ENCODE data around the gene EXOC4.

Gene EXOC4

GRCh38 chr7:133436014-133436428 is 183.1 kb downstream of the EXOC4 start:
- peaks cover 30% of the 10 kb centered on the region for H3K4me1 ChIP-seq (ENCODE audit: control insufficient read depth, insufficient read depth, low read length, unreplicated experiment)
- peak overlapping the region; percentile 88 for H3K27ac ChIP-seq (ENCODE audit: low read depth, low read length)

DNA sequence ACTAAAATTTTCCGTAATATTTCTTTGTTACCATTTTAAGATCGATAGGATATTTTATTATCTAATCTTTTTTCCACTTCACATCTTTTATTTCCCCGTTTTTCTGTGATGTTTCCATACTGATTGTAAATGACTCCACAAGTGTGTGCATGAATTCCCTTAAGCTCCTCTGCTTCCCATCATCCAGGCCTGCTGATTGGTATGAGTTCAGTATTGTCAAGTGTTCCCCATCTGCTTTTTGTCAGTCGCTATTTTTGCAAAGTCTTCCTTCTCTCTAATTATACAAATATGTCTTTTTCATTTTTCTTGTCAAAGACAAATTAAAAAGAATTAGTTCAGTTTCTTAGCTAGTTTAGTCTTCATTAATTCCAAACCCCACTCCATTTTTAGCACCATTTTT is 184.7 kb downstream of the EXOC4 start:
- H3K36me3 ChIP-seq (ENCODE audit: insufficient read depth, low read length): no peaks in the 10 kb centered on the region
- H3K79me2 ChIP-seq (ENCODE audit: control insufficient read depth, insufficient read depth, low read length, unreplicated experiment): peaks cover 3% of the 10 kb centered on the region
- H3K27me3 ChIP-seq (ENCODE audit: insufficient read depth, low read length): no peaks in the 10 kb centered on the region
- peaks cover 30% of the 10 kb centered on the region for H3K4me1 ChIP-seq (ENCODE audit: control insufficient read depth, insufficient read depth, low read length, unreplicated experiment)
- H3K4me3 ChIP-seq (ENCODE audit: low read depth, low read length): no peak overlapping the region
- H2AFZ ChIP-seq (ENCODE audit: low read length, unreplicated experiment): no peak overlapping the region
- no peak overlapping the region for H3K27ac ChIP-seq (ENCODE audit: low read depth, low read length)

More at GRCh38 chr7:133436014-133436428, 183.1 kb downstream of the EXOC4 start:
- H3K36me3 ChIP-seq (ENCODE audit: insufficient read depth, low read length): no peaks in the 10 kb centered on the region
- peak overlapping the region; percentile 41 for H3K4me3 ChIP-seq (ENCODE audit: low read depth, low read length)
- H3K27me3 ChIP-seq (ENCODE audit: insufficient read depth, low read length): no peaks in the 10 kb centered on the region
- H3K79me2 ChIP-seq (ENCODE audit: control insufficient read depth, insufficient read depth, low read length, unreplicated experiment): peaks cover 3% of the 10 kb centered on the region
- H2AFZ ChIP-seq (ENCODE audit: low read length, unreplicated experiment): no peak overlapping the region

GRCh38 chr7:133442818-133443217 is 189.9 kb downstream of the EXOC4 start:
- H3K36me3 ChIP-seq (ENCODE audit: insufficient read depth, low read length): no peaks in the 10 kb centered on the region
- no peak overlapping the region for H3K4me3 ChIP-seq (ENCODE audit: low read depth, low read length)
- H3K79me2 ChIP-seq (ENCODE audit: control insufficient read depth, insufficient read depth, low read length, unreplicated experiment): no peaks in the 10 kb centered on the region
- H2AFZ ChIP-seq (ENCODE audit: low read length, unreplicated experiment): no peak overlapping the region
- no peak overlapping the region for H3K27ac ChIP-seq (ENCODE audit: low read depth, low read length)
- H3K4me1 ChIP-seq (ENCODE audit: control insufficient read depth, insufficient read depth, low read length, unreplicated experiment): no peaks in the 10 kb centered on the region
- no peaks in the 10 kb centered on the region for H3K27me3 ChIP-seq (ENCODE audit: insufficient read depth, low read length)

DNA sequence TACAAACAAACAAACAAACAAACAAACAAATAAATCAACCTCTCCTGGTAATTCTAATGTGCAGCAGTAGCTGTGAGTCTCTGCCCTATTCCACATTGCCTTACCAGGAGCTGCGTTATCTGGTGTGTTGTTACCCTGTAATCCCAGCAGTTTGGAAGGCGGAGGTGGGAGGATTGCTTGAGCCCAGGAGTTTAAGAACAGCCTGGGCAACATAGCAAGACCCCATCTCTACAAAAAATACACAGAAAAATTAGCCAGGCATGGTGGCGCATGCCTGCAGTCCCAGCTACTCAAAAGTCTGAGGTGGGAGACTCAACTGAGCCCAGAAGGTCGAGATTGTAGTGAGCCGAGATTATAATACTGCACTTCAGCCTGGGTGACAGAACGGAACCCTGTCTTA is 192.7 kb downstream of the EXOC4 start:
- Histone ChIP-seq H3K79me2 (ENCODE audit: control insufficient read depth, insufficient read depth, low read length, unreplicated experiment) (no peaks in the 10 kb centered on the region), H3K27me3 (ENCODE audit: insufficient read depth, low read length) (no peaks in the 10 kb centered on the region), H3K4me3 (ENCODE audit: low read depth, low read length) (no peak overlapping the region), H3K4me1 (ENCODE audit: control insufficient read depth, insufficient read depth, low read length, unreplicated experiment) (no peaks in the 10 kb centered on the region), H3K36me3 (ENCODE audit: insufficient read depth, low read length) (no peaks in the 10 kb centered on the region), H2AFZ (ENCODE audit: low read length, unreplicated experiment) (no peak overlapping the region), H3K27ac (ENCODE audit: low read depth, low read length) (no peak overlapping the region)

GRCh38 chr7:133448012-133448411 is 195.1 kb downstream of the EXOC4 start:
- Histone ChIP-seq H3K79me2 (ENCODE audit: control insufficient read depth, insufficient read depth, low read length, unreplicated experiment) (no peaks in the 10 kb centered on the region), H2AFZ (ENCODE audit: low read length, unreplicated experiment) (no peak overlapping the region), H3K27me3 (ENCODE audit: insufficient read depth, low read length) (no peaks in the 10 kb centered on the region), H3K27ac (ENCODE audit: low read depth, low read length) (no peak overlapping the region), H3K4me3 (ENCODE audit: low read depth, low read length) (no peak overlapping the region), H3K36me3 (ENCODE audit: insufficient read depth, low read length) (no peaks in the 10 kb centered on the region), H3K4me1 (ENCODE audit: control insufficient read depth, insufficient read depth, low read length, unreplicated experiment) (no peaks in the 10 kb centered on the region)

- Histone ChIP-seq H3K79me2 (ENCODE audit: control insufficient read depth, insufficient read depth, low read length, unreplicated experiment) (no peaks in the 10 kb centered on the region), H3K27me3 (ENCODE audit: insufficient read depth, low read length) (no peaks in the 10 kb centered on the region), H3K36me3 (ENCODE audit: insufficient read depth, low read length) (no peaks in the 10 kb centered on the region), H3K27ac (ENCODE audit: low read depth, low read length) (no peak overlapping the region), H3K4me1 (ENCODE audit: control insufficient read depth, insufficient read depth, low read length, unreplicated experiment) (no peaks in the 10 kb centered on the region), H2AFZ (ENCODE audit: low read length, unreplicated experiment) (no peak overlapping the region), H3K4me3 (ENCODE audit: low read depth, low read length) (no peak overlapping the region)
Observed at GRCh38 chr7:133452577-133452976, 199.7 kb downstream of the EXOC4 start.

GRCh38 chr7:133458688-133459087 is 205.8 kb downstream of the EXOC4 start:
- H3K79me2 ChIP-seq (ENCODE audit: control insufficient read depth, insufficient read depth, low read length, unreplicated experiment): peaks cover 4% of the 10 kb centered on the region
- H3K27ac ChIP-seq (ENCODE audit: low read depth, low read length): no peak overlapping the region
- H3K27me3 ChIP-seq (ENCODE audit: insufficient read depth, low read length): no peaks in the 10 kb centered on the region
- no peaks in the 10 kb centered on the region for H3K36me3 ChIP-seq (ENCODE audit: insufficient read depth, low read length)
- no peak overlapping the region for H2AFZ ChIP-seq (ENCODE audit: low read length, unreplicated experiment)
- no peaks in the 10 kb centered on the region for H3K4me1 ChIP-seq (ENCODE audit: control insufficient read depth, insufficient read depth, low read length, unreplicated experiment)
- no peak overlapping the region for H3K4me3 ChIP-seq (ENCODE audit: low read depth, low read length)

DNA sequence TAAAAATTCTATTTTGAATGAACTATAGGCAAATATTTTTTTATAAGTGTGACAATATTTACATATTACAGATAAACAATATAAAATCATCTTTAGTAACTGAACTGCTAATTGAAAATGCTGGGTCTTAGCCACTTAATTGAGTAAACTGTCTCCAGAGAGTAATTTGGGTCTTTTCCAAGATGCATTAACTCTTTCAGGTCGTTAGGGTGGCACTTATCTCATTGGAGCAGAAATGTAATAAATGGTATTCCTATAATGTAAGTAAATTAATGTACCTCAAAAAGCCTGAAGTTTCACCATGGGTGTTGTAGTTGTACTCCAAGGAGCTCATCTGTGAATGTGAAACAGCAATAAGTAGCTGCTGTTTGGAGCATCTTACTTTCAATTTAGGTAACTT is 208.5 kb downstream of the EXOC4 start:
- Histone ChIP-seq H3K27ac (ENCODE audit: low read depth, low read length) (no peak overlapping the region), H3K4me3 (ENCODE audit: low read depth, low read length) (no peak overlapping the region), H3K27me3 (ENCODE audit: insufficient read depth, low read length) (no peaks in the 10 kb centered on the region), H2AFZ (ENCODE audit: low read length, unreplicated experiment) (no peak overlapping the region), H3K36me3 (ENCODE audit: insufficient read depth, low read length) (no peaks in the 10 kb centered on the region; the same call in 1 of the 2 replicates), H3K79me2 (ENCODE audit: control insufficient read depth, insufficient read depth, low read length, unreplicated experiment) (peaks cover 4% of the 10 kb centered on the region), H3K4me1 (ENCODE audit: control insufficient read depth, insufficient read depth, low read length, unreplicated experiment) (no peaks in the 10 kb centered on the region)

DNA sequence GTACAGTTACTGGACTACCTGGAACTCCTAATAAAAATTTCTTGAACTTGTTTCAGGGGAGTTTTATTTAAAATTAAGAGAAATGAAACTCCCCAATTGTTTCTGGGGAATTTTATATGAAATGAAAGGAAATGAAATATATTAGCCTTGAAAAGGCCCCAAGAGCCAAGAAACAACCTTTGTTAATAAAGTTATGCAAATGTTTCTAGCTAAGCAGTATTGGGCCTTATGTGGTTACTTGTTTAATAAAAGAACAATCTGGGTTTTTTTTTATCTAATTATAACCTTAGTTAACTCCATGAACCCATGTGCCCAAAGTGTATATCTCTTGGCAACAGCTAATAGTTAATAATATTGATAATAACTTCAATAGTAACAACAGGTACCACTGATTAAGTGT is 222.8 kb downstream of the EXOC4 start:
- H3K27ac ChIP-seq (ENCODE audit: low read depth, low read length): no peak overlapping the region
- no peaks in the 10 kb centered on the region for H3K79me2 ChIP-seq (ENCODE audit: control insufficient read depth, insufficient read depth, low read length, unreplicated experiment)
- H2AFZ ChIP-seq (ENCODE audit: low read length, unreplicated experiment): no peak overlapping the region
- H3K36me3 ChIP-seq (ENCODE audit: insufficient read depth, low read length): peaks cover 5% of the 10 kb centered on the region; the same call in 1 of the 2 replicates
- H3K4me3 ChIP-seq (ENCODE audit: low read depth, low read length): no peak overlapping the region
- no peaks in the 10 kb centered on the region for H3K4me1 ChIP-seq (ENCODE audit: control insufficient read depth, insufficient read depth, low read length, unreplicated experiment)
- no peaks in the 10 kb centered on the region for H3K27me3 ChIP-seq (ENCODE audit: insufficient read depth, low read length)

DNA sequence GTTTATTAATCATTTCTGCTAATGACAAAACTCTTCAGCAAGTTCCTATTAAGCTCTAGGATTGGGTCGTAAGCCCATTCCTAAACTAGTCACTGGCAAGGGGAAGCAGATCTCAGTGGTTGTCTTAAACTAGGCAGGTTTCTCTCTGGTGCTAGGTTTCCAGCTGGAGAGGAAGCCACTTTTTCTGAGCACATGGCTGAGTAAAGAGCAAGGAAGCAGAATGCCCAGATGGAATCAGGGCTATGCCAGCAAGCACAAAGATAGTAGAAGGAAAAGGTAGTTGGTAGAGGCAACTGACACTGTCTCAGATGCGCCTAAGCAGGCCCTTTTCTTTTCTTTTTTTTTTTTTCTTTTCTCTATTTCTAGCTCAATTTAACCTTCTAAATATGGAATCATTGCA is 224.9 kb downstream of the EXOC4 start:
- Histone ChIP-seq H3K79me2 (ENCODE audit: control insufficient read depth, insufficient read depth, low read length, unreplicated experiment) (no peaks in the 10 kb centered on the region), H3K4me1 (ENCODE audit: control insufficient read depth, insufficient read depth, low read length, unreplicated experiment) (peaks cover 11% of the 10 kb centered on the region), H3K36me3 (ENCODE audit: insufficient read depth, low read length) (peaks cover 5% of the 10 kb centered on the region; the same call in 1 of the 2 replicates), H3K27ac (ENCODE audit: low read depth, low read length) (no peak overlapping the region), H2AFZ (ENCODE audit: low read length, unreplicated experiment) (no peak overlapping the region), H3K4me3 (ENCODE audit: low read depth, low read length) (no peak overlapping the region), H3K27me3 (ENCODE audit: insufficient read depth, low read length) (no peaks in the 10 kb centered on the region)

GRCh38 chr7:133478591-133479135 is 225.8 kb downstream of the EXOC4 start:
- peaks cover 11% of the 10 kb centered on the region for H3K4me1 ChIP-seq (ENCODE audit: control insufficient read depth, insufficient read depth, low read length, unreplicated experiment)
- no peak overlapping the region for H2AFZ ChIP-seq (ENCODE audit: low read length, unreplicated experiment)
- H3K36me3 ChIP-seq (ENCODE audit: insufficient read depth, low read length): peaks cover 5% of the 10 kb centered on the region; the same call in 1 of the 2 replicates
- no peaks in the 10 kb centered on the region for H3K79me2 ChIP-seq (ENCODE audit: control insufficient read depth, insufficient read depth, low read length, unreplicated experiment)
- no peak overlapping the region for H3K4me3 ChIP-seq (ENCODE audit: low read depth, low read length)
- no peak overlapping the region for H3K27ac ChIP-seq (ENCODE audit: low read depth, low read length)
- no peaks in the 10 kb centered on the region for H3K27me3 ChIP-seq (ENCODE audit: insufficient read depth, low read length)

All from ACC112 (cell line).